NCI-H2081 (cell line): ENCODE measurements around the gene HSF5.
"Not testable (repeated sequence)": the region's sequence is repeated elsewhere in the genome, so short reads cannot be mapped to it uniquely, and the experiment has no call there.

ENCODE experiments used
- DNase-seq, 2 experiments: peaks; one replicate each; lab custom pipeline; 2025; lab: John Stamatoyannopoulos, UW

The HSF5 gene

GRCh38 chr17:58516644-58517377 lies 28.6 kb upstream of the HSF5 start:
- DNase-seq = no peak

DNA sequence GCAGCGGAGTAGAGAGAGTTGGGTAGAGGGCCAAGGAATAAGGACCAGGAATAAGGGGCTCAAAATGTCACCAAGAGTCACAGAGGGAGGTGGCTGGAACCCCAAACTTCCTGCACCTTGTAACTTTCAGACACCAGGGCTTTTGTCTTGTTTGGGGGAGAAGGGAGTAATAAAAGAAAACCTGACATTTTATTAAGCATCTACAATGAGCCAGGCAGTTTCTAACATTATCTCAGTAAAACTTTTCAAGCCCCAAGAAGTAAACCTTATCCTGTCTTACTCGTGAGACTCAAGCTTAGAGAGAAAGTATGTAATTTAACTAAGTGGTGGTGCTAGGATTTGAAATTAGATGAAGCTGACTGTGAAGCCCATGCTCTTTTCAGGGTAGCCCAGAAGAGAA lies 27.1 kb upstream of the HSF5 start:
- DNase-seq = no peak

GRCh38 chr17:58514770-58515157 lies 26.6 kb upstream of the HSF5 start:
- no peak for DNase-seq

DNA sequence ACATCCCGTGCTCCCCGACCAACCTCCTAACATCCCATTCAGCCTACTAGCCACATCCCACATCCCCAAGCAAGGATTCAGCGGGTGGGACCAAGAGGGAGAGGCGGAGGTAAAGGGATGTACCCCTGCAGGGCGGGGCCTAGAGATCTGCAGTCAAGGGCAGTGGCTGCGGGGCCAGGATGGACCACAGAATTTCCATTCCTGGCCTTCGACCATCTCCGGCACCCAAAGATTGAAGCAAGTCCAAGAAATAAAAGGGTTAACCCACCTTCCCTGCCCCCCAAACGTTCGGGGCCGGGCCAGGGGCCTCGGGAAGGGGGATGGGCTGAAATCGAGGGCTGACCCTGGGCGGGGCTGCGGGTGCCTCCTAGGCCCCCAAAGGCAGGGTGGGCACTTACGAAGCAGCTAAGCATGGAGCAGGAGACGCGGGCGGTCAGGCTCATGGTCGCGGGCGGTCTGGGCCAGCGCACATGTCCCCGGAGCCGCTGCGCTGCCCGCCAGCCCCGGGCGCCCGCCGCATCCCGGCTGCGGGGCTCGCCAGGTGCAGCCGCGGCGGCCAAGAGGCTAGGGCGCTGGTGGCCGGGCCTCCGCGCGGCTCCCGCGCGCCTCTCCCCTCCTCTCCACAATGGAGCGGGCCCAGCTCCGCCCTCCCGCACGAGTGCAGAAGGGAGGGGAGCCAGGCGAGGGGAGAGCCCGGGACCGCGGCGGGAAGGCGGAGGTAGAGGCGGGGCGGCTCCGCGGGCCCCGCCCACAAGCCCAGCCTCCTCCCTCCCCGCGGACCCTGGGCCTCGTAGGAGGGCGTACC lies 26.0 kb upstream of the HSF5 start, which contains the start of gene MTMR4:
MTMR4 (minus strand) TSS at position 674 of the 805 bp plus-strand sequence; CDS start at position 443, 231 bp downstream.
- peak; percentile 89 to 91 for DNase-seq

GRCh38 chr17:58513267-58513964 lies 25.2 kb upstream of the HSF5 start:
- DNase-seq = no peak

DNA sequence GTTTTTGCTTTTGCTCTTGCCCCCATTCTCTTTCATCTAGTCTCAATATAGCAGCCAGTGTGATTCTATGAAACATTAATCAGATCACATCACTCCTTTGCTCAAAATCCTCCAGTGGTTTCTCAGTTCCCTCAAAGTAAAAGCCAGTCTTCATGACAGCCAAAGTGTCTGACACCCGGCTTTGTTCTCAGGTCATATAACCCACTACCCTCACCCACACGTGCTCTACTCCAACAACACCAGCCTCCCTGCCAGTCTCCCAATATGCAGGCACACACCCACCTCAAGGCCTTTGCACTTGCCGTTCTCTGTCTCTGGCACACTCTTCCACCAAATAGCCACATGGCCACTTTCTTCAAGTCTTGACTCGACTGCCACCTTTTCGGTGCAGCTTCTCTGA lies 21.9 kb upstream of the HSF5 start:
- DNase-seq = no peak

GRCh38 chr17:58508341-58509067 lies 20.3 kb upstream of the HSF5 start:
- DNase-seq = no peak

DNA sequence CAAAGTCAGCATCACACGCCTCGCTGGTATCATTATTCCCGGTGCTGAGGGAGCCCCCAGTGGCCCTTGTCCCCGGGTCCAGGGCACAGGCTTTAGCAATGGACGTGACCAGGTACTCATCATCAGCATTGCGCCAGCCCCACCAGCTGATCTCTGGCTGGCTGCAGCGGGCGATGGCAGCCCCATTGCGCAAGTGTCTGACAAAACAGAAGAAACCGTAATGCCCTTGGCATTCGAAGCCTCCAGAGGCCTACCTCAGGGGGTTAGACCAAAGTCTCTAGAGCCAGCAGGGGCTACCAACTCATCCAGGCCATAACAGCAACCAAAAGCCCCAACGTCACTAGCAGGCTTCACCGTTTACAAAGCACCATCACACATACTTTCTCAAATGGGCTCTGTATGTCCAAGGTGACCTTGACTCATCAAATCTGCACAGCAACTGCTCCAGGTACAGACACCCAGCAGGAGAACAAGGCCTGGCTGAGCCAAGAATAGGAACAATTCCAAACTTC lies 19.0 kb upstream of the HSF5 start:
- DNase-seq = no peak

DNA sequence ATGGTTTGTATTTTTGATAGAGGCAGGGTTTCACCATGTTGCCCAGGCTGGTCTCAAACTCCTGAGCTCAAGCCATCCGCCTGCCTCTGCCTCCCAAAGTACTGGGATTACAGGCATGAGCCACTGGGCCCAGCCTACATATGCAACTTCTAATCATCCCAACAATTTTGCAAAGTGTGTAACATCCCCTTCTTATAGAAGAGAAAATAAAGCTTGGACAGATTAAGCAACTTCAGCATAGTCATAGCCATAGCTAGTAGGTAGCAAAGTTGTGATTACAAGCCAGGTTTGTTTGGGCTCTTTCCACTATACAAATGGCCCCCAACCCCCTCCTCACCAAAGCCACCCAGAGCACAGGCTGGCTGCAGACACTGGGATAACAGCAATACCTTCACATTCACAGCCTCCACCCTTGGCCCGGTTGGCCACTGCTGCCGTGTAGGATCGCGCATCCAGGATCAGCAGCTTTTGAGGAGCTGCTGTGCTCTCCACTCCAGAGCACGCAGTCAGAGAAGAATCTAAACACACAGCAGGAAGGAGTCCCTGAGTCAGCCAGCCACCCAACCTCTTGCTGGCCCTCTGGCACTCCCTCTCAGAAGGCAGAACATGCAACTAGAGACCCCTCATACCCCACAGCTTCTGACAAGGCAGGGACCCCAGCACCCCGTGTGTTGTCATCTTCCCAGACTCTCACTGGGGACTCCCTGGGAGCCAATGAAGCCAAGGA lies 18.3 kb upstream of the HSF5 start:
- no peak for DNase-seq

GRCh38 chr17:58504826-58505351 lies 16.7 kb upstream of the HSF5 start:
- no peak for DNase-seq

DNA sequence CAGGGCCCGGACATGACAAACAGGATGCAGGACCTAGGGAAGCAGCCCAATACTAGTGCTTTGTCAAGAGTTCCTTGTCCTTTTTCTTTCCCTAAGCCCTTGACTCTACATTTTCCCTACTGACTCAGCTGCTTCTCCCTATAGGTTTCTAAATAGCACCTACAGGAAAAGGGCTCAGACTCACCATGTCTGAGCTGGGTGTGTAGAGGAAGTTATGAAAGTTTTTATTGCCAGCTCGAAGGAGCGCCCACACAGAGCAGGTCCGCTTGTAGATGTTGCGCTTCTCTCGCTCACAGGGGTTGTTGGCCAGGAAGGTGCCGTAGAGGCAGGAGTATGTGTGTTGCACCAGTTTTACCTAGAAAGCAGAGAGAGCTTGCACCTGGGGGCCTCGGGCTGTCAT lies 15.7 kb upstream of the HSF5 start:
- DNase-seq = no peak

- DNase-seq = not testable (repeated sequence)
These were observed 14.9 kb upstream of the HSF5 start for GRCh38 chr17:58503134-58503533.

GRCh38 chr17:58501451-58501850 lies 13.2 kb upstream of the HSF5 start:
- no peak for DNase-seq

GRCh38 chr17:58498177-58498828 lies 10.1 kb upstream of the HSF5 start:
- DNase-seq = no peak

DNA sequence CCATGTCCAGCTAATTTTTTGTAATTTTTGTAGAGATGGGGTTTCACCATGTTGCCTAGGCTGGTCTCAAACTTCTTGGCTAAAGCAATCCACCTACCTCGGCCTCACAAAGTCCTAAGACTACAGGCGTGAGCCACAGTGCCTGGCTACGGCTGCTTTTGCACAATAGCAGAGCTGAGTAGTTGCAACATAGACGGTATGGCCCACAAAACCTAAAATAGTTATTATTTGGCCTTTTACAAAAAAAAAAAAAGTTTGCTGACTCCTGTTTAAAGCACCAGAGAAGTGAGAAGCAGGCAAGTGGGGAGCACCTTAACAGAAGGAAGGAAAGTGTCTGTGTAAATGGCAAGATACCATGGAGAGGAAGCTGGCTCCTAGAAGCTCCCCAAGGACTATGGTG lies 5.3 kb upstream of the HSF5 start:
- no peak for DNase-seq

DNA sequence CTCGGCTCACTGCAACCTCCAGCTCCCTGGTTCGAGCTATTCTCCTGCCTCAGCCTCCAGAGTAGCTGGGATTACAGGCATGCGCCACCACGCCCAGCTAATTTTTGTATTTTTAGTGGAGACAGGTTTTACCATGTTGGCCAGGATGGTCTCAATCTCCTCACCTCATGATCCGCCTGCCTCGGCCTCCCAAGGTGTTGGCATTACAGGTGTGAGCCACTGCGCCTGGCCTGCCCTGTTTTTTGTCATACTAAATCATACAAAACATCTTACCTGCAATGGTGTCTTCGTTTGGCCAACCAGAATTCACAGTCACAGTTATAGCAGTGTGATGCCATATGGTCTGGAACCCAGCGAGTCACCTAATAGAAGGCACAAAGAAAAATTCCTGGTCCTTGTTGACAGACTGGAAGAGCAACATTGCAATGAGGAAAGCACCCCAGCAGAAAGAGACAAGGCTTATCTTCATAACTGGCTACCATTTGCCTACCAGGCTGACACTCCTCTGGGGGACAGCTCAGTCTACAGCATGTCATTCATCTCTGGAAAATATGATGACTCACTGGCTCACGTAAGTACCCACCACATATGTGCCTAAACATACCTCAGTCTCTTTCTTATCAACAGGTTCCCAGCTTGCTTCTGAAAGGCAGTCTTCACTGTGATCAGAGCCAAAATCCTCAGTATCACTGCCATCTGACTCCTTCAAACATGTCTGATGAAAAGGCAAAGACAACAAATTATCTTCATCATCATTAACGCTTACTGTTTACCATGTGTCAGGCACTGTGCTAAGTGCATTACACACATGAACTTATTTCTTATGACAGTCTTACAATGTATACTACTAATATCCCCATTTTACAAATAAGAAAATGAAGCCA lies 4.3 kb upstream of the HSF5 start:
- no peak for DNase-seq

GRCh38 chr17:58491510-58492045 lies 3.4 kb upstream of the HSF5 start:
- no peak for DNase-seq

GRCh38 chr17:58488428-58488890 lies 251 bp upstream of the HSF5 start:
- no peak for DNase-seq

DNA sequence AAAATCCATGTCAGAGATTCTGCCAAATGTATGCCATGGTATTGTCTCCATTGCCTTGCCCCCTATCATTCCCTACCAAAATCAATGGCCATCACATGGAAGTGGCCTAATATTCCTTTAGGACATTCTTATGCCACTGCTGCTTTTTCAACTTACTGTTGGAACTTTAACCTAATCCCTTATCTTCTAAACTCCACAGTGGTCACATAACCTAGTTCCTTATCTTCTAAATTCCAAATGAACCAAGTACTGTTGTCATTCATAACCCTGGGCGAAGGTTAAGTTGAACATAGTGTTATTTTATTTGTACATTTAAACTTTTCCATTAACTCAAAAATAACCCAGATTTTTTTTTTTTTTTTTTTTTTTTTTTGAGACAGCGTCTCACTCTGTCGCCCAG lies 3.6 kb downstream of the HSF5 start:
- DNase-seq = no peak
